GM12878 (cell line): ENCODE results near the gene REST. TPM values are rescaled to one million over a fixed set of nuclear protein-coding genes. Genes with fewer than 3 reads are reported as not detected.

ENCODE experiments used
- ATAC-seq: fragments of 200-7000 bp; cut with Tn5 transposase; 3 replicates; pipeline ENCODE4 v1.9.1; 2020; ENCODE audit warnings: mild to moderate bottlenecking, moderate library complexity
- BruUV-seq: library from RNA; stranded (reverse); fragments of 400-500 nt; replicated peaks from 2 replicates; lab custom pipeline; 2021; lab: Mats Ljungman, UMichigan
- CTCF ChIA-PET: fragments of 300-600 bp; sonication (Branson Sonifier 250); formaldehyde crosslinking; extraction: SDS; loops from one replicate; lab custom pipeline; 2021; ENCODE audit warnings: inconsistent platforms; lab: Yijun Ruan, JAX
- POLR2A ChIA-PET: fragments of 350-600 bp; formaldehyde crosslinking; extraction: SDS; loops from one replicate; lab custom pipeline; 2021; ENCODE audit warnings: inconsistent platforms; lab: Charles Lee
- RAD21 ChIA-PET: fragments of 300-600 bp; sonication (Branson Sonifier 250); formaldehyde crosslinking; loops from one replicate; lab custom pipeline; 2023; ENCODE audit warnings: antibody characterized with exemption; ENCODE audit not compliant: unreplicated experiment; lab: Charles Lee
- SMC1A ChIA-PET: fragments of 300-600 bp; sonication (Branson Sonifier 250); formaldehyde crosslinking; loops from one replicate; lab custom pipeline; 2023; ENCODE audit not compliant: unreplicated experiment, uncharacterized antibody; lab: Charles Lee
- DNase-seq: peaks from one replicate; pipeline ENCODE4 v3.0.0-alpha.2; 2011; ENCODE audit warnings: low read depth, low spot score
- FAIRE-seq: peaks from 3 replicates; lab custom pipeline; 2011; peaks lifted over from hg19 to GRCh38; lab: Jason Lieb, UNC
- H2AFZ ChIP-seq: 2 replicates; pipeline ENCODE4 v1.6.0; 2011; ENCODE audit warnings: low read depth, low read length, control low read depth; ENCODE audit not compliant: control insufficient read depth
- H3K27ac ChIP-seq: 2 replicates; pipeline ENCODE4 v1.5.1; 2011; ENCODE audit warnings: control low read depth; ENCODE audit not compliant: control insufficient read depth, insufficient read depth
- H3K27me3 ChIP-seq, 2 experiments: replicated peaks in 1 of 2; 2 replicates each; pipeline versions ENCODE4 v1.6.0 to v1.6.1; 2011; ENCODE audit warnings: low read length in 1 of 2; ENCODE audit not compliant: control insufficient read depth in 2 of 2, insufficient read depth in 2 of 2
- H3K36me3 ChIP-seq, 2 experiments: 2 replicates each; pipeline ENCODE4 v1.5.1; 2011; ENCODE audit warnings: low read length in 1 of 2; ENCODE audit not compliant: control insufficient read depth in 2 of 2, insufficient read depth in 2 of 2
- H3K4me1 ChIP-seq: 2 replicates; pipeline ENCODE4 v1.6.1; 2011; ENCODE audit warnings: mild to moderate bottlenecking, low read length, moderate library complexity, mixed read lengths; ENCODE audit not compliant: control insufficient read depth, insufficient read depth
- H3K4me2 ChIP-seq: 2 replicates; pipeline ENCODE4 v1.6.0; 2011; ENCODE audit warnings: control low read depth; ENCODE audit not compliant: control insufficient read depth, insufficient read depth
- H3K4me3 ChIP-seq: fragments of 200-600 bp; sonication (generic); 2 replicates; pipeline ENCODE4 v1.5.1; 2016
- H3K79me2 ChIP-seq: 2 replicates; pipeline ENCODE4 v1.6.0; 2011; ENCODE audit warnings: low read length; ENCODE audit not compliant: control insufficient read depth, insufficient read depth
- H3K9ac ChIP-seq: 2 replicates; pipeline ENCODE4 v1.8.0; 2011; ENCODE audit warnings: low read length, control low read depth, mixed read lengths; ENCODE audit not compliant: control insufficient read depth, insufficient read depth
- H3K9me3 ChIP-seq: replicated peaks from 3 replicates; pipeline ENCODE4 v1.5.1; 2011; ENCODE audit warnings: mild to moderate bottlenecking, low read length; ENCODE audit not compliant: control insufficient read depth, insufficient read depth
- H4K20me1 ChIP-seq: 2 replicates; pipeline ENCODE4 v1.6.0; 2011; ENCODE audit not compliant: control insufficient read depth, insufficient read depth
- ATF3 ChIP-seq: IDR thresholded peaks from 2 replicates; pipeline ENCODE4 v1.6.1; 2011; ENCODE audit warnings: low read depth, mild to moderate bottlenecking, low read length, moderate library complexity, borderline replicate concordance; ENCODE audit errors: extremely low read depth
- CBX3 ChIP-seq: fragments of 200-600 bp; sonication (generic); IDR thresholded peaks from 2 replicates; pipeline ENCODE4 v1.6.1; 2016; ENCODE audit warnings: low read depth, borderline replicate concordance
- CREB1 ChIP-seq: IDR thresholded peaks from 2 replicates; pipeline ENCODE4 v1.6.1; 2012; ENCODE audit warnings: low read depth, mild to moderate bottlenecking, inconsistent platforms
- CREM ChIP-seq: IDR thresholded peaks from 2 replicates; pipeline ENCODE4 v1.6.1; 2014; ENCODE audit warnings: antibody characterized with exemption, low read depth
- FOS ChIP-seq: IDR thresholded peaks from 3 replicates; pipeline ENCODE4 v1.6.1; 2011; ENCODE audit warnings: borderline replicate concordance; ENCODE audit not compliant: insufficient read length; ENCODE audit errors: extremely low read depth
- FOXK2 ChIP-seq: fragments of 450-650 bp; IDR thresholded peaks from 2 replicates; pipeline ENCODE4 v1.6.1; 2017; ENCODE audit warnings: mild to moderate bottlenecking, moderate library complexity
- MAX ChIP-seq: IDR thresholded peaks from 2 replicates; pipeline ENCODE4 v1.6.1; 2012; ENCODE audit warnings: low read depth, low read length, improper control_type of control experiment
- NBN ChIP-seq: fragments of 450-650 bp; IDR thresholded peaks from 2 replicates; pipeline ENCODE4 v1.6.1; 2016
- PAX5 ChIP-seq: IDR thresholded peaks from 2 replicates; pipeline ENCODE4 v1.6.1; 2011; ENCODE audit warnings: low read depth, low read length, borderline replicate concordance
- SP1 ChIP-seq: IDR thresholded peaks from one replicate; pipeline ENCODE4 v1.6.1; 2011; ENCODE audit warnings: low read depth, low read length
- ZZZ3 ChIP-seq: IDR thresholded peaks from 2 replicates; pipeline ENCODE4 v1.6.1; 2011; ENCODE audit warnings: low read depth; ENCODE audit not compliant: control insufficient read depth, insufficient read length
- WGBS: methylation state at CpG from one replicate; pipeline ENCODE4 v1.1.6; 2016; ENCODE audit warnings: low lambda C conversion rate; ENCODE audit not compliant: insufficient replicate concordance, insufficient coverage; ENCODE audit errors: missing lambda C conversion rate; 5-methylcytosine and 5-hydroxymethylcytosine counted together
- in situ Hi-C: fragments of 300-500 bp; cut with MboI; formaldehyde crosslinking; loops from 9 replicates; pipeline ENCODE4 v1.14.3; 2018; ENCODE audit warnings: mixed read lengths
- intact Hi-C: fragments of 100-400 bp; cut with micrococcal nuclease; formaldehyde crosslinking; loops from one replicate; pipeline ENCODE4 v1.14.2; 2022; ENCODE audit not compliant: unreplicated experiment
- polyA plus RNA-seq, 11 experiments: library from polyadenylated mRNA; depleted of rRNA in 4 of 11; unstranded in 6 of 11; stranded (reverse) in 5 of 11; fragments of >200 nt; fragmentation: Nextera tagmentation in 4 of 11; fragmentation: Illumina TruSeq in 1 of 11; extraction: Ambion mirVana in 4 of 11; extraction: Trizol in 1 of 11; gene quantifications; 1 replicate in 1 of 11; 2 replicates in 10 of 11; pipeline versions ENCODE4 v1.2.1 to v1.2.3, GENCODE V29; 2011 to 2016; ENCODE audit warnings: inconsistent platforms in 2 of 11, missing spikeins in 2 of 11, low read depth in 1 of 11
- total RNA-seq, 4 experiments: library from RNA; depleted of rRNA in 3 of 4; stranded (reverse); fragments of >200 nt in 3 of 4; fragmentation: Illumina TruSeq in 1 of 4; extraction: Trizol in 1 of 4; gene quantifications; 2 replicates each; pipeline versions ENCODE4 v1.2.1 to v1.2.3, GENCODE V29; 2013 to 2021
- TF ChIP-seq, protein P1 (sequence below): fragments of 450-650 bp; IDR thresholded peaks from 2 replicates; pipeline ENCODE4 v1.6.1; 2018; ENCODE audit warnings: borderline replicate concordance, mild to moderate bottlenecking; ENCODE audit not compliant: partially characterized antibody
- TF ChIP-seq, protein P2 (sequence below): fragments of 450-650 bp; IDR thresholded peaks from 2 replicates; pipeline ENCODE4 v1.6.1; 2017; ENCODE audit warnings: mild to moderate bottlenecking, moderate library complexity

Gene REST
- total and polyA plus RNA-seq, 10 of the 15 experiments (the other 5 are each of a cell fraction or from before 2014, with no cell fraction given), result 3.7 to 36.3 (median 20.4) TPM

- no peak for TF ChIP-seq SP1
- no peak for TF ChIP-seq MAX
Observed at GRCh38 chr4:56927196-56927595, 19.5 kb downstream of the REST start (continued).

DNA sequence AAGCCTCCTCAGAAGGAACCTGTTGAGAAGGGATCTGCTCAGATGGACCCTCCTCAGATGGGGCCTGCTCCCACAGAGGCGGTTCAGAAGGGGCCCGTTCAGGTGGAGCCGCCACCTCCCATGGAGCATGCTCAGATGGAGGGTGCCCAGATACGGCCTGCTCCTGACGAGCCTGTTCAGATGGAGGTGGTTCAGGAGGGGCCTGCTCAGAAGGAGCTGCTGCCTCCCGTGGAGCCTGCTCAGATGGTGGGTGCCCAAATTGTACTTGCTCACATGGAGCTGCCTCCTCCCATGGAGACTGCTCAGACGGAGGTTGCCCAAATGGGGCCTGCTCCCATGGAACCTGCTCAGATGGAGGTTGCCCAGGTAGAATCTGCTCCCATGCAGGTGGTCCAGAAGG lies 22.9 kb downstream of the REST start:
- FAIRE-seq (no peak), ATAC-seq (no peak), DNase-seq (no peak)
- Histone ChIP-seq H4K20me1 (no peaks in the 10 kb centered on the region), H3K4me2 (no peak overlapping the region), H3K9me3 (no peaks in the 10 kb centered on the region), H3K9ac (no peak overlapping the region), H3K27me3 (no peaks in the 10 kb centered on the region), H3K4me1 (peaks cover 5% of the 10 kb centered on the region; the same call in 1 of the 2 replicates), H3K4me3 (no peak overlapping the region), H3K27ac (no peak overlapping the region), H3K36me3 (peaks cover 3 to 12% of the 10 kb centered on the region in 2 experiments), H2AFZ (no peak overlapping the region), H3K79me2 (no peaks in the 10 kb centered on the region; the same call in none of the 2 replicates)
- SMC1A ChIA-PET, result no interaction called here
- TF ChIP-seq CREM (no peak), CBX3 (no peak), FOS (no peak), PAX5 (no peak), CREB1 (no peak), FOXK2 (no peak), NBN (no peak), ATF3 (no peak), ZZZ3 (no peak)
- TF ChIP-seq, protein P1, sequence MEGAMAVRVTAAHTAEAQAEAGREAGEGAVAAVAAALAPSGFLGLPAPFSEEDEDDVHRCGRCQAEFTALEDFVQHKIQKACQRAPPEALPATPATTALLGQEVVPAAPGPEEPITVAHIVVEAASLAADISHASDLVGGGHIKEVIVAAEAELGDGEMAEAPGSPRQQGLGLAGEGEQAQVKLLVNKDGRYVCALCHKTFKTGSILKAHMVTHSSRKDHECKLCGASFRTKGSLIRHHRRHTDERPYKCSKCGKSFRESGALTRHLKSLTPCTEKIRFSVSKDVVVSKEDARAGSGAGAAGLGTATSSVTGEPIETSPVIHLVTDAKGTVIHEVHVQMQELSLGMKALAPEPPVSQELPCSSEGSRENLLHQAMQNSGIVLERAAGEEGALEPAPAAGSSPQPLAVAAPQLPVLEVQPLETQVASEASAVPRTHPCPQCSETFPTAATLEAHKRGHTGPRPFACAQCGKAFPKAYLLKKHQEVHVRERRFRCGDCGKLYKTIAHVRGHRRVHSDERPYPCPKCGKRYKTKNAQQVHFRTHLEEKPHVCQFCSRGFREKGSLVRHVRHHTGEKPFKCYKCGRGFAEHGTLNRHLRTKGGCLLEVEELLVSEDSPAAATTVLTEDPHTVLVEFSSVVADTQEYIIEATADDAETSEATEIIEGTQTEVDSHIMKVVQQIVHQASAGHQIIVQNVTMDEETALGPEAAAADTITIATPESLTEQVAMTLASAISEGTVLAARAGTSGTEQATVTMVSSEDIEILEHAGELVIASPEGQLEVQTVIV, result no peak
- TF ChIP-seq, protein P2, sequence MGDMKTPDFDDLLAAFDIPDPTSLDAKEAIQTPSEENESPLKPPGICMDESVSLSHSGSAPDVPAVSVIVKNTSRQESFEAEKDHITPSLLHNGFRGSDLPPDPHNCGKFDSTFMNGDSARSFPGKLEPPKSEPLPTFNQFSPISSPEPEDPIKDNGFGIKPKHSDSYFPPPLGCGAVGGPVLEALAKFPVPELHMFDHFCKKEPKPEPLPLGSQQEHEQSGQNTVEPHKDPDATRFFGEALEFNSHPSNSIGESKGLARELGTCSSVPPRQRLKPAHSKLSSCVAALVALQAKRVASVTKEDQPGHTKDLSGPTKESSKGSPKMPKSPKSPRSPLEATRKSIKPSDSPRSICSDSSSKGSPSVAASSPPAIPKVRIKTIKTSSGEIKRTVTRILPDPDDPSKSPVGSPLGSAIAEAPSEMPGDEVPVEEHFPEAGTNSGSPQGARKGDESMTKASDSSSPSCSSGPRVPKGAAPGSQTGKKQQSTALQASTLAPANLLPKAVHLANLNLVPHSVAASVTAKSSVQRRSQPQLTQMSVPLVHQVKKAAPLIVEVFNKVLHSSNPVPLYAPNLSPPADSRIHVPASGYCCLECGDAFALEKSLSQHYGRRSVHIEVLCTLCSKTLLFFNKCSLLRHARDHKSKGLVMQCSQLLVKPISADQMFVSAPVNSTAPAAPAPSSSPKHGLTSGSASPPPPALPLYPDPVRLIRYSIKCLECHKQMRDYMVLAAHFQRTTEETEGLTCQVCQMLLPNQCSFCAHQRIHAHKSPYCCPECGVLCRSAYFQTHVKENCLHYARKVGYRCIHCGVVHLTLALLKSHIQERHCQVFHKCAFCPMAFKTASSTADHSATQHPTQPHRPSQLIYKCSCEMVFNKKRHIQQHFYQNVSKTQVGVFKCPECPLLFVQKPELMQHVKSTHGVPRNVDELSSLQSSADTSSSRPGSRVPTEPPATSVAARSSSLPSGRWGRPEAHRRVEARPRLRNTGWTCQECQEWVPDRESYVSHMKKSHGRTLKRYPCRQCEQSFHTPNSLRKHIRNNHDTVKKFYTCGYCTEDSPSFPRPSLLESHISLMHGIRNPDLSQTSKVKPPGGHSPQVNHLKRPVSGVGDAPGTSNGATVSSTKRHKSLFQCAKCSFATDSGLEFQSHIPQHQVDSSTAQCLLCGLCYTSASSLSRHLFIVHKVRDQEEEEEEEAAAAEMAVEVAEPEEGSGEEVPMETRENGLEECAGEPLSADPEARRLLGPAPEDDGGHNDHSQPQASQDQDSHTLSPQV, result no peak
- 90% methylated on average over 7 of the region's 7 CpGs for WGBS
- POLR2A ChIA-PET, result no interaction called here
- intact Hi-C loops (no loop called here), in situ Hi-C loops (no loop called here)
- CTCF ChIA-PET, result interaction anchor here (0.7 kb wide), 1 partner anchor 911 kb away, joined by 3 read pairs; no protein-coding TSS in a partner anchor
- BruUV-seq, result no TSS peak
- RAD21 ChIA-PET, result no interaction called here
